H9 (cell line): ENCODE results near the gene ACADS. TPM values are rescaled to one million over a fixed set of nuclear protein-coding genes. Genes with fewer than 3 reads are reported as not detected.

Experiments used
- DNase-seq: peaks from one replicate; pipeline ENCODE4 v3.0.0-alpha.2; 2017
- H2AFZ ChIP-seq: one replicate; pipeline ENCODE4 v1.6.1; 2013; ENCODE audit warnings: mild to moderate bottlenecking, low read length, control low read depth, moderate library complexity
- H2AK5ac ChIP-seq: 2 replicates; pipeline ENCODE4 v1.6.1; 2013; ENCODE audit warnings: low read length, control low read depth, mixed read lengths; ENCODE audit not compliant: insufficient read length
- H2BK120ac ChIP-seq: one replicate; pipeline ENCODE4 v1.6.1; 2013; ENCODE audit warnings: low read depth, mild to moderate bottlenecking, low read length, control low read depth, inconsistent platforms; ENCODE audit not compliant: poor library complexity, severe bottlenecking
- H2BK12ac ChIP-seq: 2 replicates; pipeline ENCODE4 v1.6.1; 2013; ENCODE audit warnings: low read length, control low read depth, mixed read lengths, low read depth; ENCODE audit not compliant: insufficient read length
- H2BK15ac ChIP-seq: 2 replicates; pipeline ENCODE4 v1.6.1; 2013; ENCODE audit warnings: low read depth, low read length, control low read depth
- H2BK20ac ChIP-seq: one replicate; pipeline ENCODE4 v1.6.1; 2013; ENCODE audit warnings: low read depth, mild to moderate bottlenecking, low read length, control low read depth, inconsistent platforms; ENCODE audit not compliant: poor library complexity, severe bottlenecking
- H2BK5ac ChIP-seq: 2 replicates; pipeline ENCODE4 v1.6.1; 2013; ENCODE audit warnings: low read length, control low read depth, mixed read lengths; ENCODE audit not compliant: insufficient read length
- H3K14ac ChIP-seq: 2 replicates; pipeline ENCODE4 v1.6.1; 2013; ENCODE audit warnings: low read length, control low read depth; ENCODE audit not compliant: insufficient read depth
- H3K18ac ChIP-seq: 2 replicates; pipeline ENCODE4 v1.6.1; 2013; ENCODE audit warnings: low read depth, mild to moderate bottlenecking, mixed read lengths, low read length, control low read depth; ENCODE audit not compliant: insufficient read length
- H3K23ac ChIP-seq: 2 replicates; pipeline ENCODE4 v1.6.1; 2013; ENCODE audit warnings: low read length, control low read depth, mixed read lengths, low read depth; ENCODE audit not compliant: insufficient read length
- H3K23me2 ChIP-seq: 2 replicates; pipeline ENCODE4 v1.6.1; 2013; ENCODE audit warnings: low read depth, mild to moderate bottlenecking, mixed read lengths, low read length, control low read depth; ENCODE audit not compliant: insufficient read length, poor library complexity, severe bottlenecking
- H3K27ac ChIP-seq: 2 replicates; pipeline ENCODE4 v1.5.1; 2013; ENCODE audit warnings: low read length, control low read depth, mixed read lengths, low read depth; ENCODE audit not compliant: insufficient read length
- H3K27me3 ChIP-seq: 2 replicates; pipeline ENCODE4 v1.6.1; 2013; ENCODE audit warnings: low read length, control low read depth, inconsistent platforms; ENCODE audit not compliant: insufficient read depth
- H3K4ac ChIP-seq: 2 replicates; pipeline ENCODE4 v1.6.1; 2013; ENCODE audit warnings: low read depth, mild to moderate bottlenecking, control low read depth, inconsistent platforms, low read length, moderate library complexity
- H3K4me1 ChIP-seq: 2 replicates; pipeline ENCODE4 v1.6.1; 2013; ENCODE audit warnings: low read length, control low read depth, inconsistent platforms; ENCODE audit not compliant: insufficient read depth
- H3K4me2 ChIP-seq: 2 replicates; pipeline ENCODE4 v1.6.1; 2013; ENCODE audit warnings: low read length, control low read depth, mixed read lengths; ENCODE audit not compliant: insufficient read length, insufficient read depth
- H3K56ac ChIP-seq: 2 replicates; pipeline ENCODE4 v1.6.1; 2013; ENCODE audit warnings: low read depth, mild to moderate bottlenecking, mixed read lengths, low read length, control low read depth; ENCODE audit not compliant: insufficient read length
- H3K79me1 ChIP-seq: 2 replicates; pipeline ENCODE4 v1.6.1; 2013; ENCODE audit warnings: low read depth, mild to moderate bottlenecking, moderate library complexity, low read length, control low read depth, inconsistent platforms; ENCODE audit not compliant: insufficient read depth, poor library complexity, severe bottlenecking
- H3K79me2 ChIP-seq: 2 replicates; pipeline ENCODE4 v1.6.1; 2013; ENCODE audit warnings: low read length, control low read depth, inconsistent platforms; ENCODE audit not compliant: insufficient read depth
- H3K9ac ChIP-seq: 2 replicates; pipeline ENCODE4 v1.6.1; 2013; ENCODE audit warnings: low read length, control low read depth, mixed read lengths; ENCODE audit not compliant: insufficient read length; ENCODE audit errors: extremely low read depth
- H3K9me3 ChIP-seq: one replicate; pipeline ENCODE4 v1.6.1; 2013; ENCODE audit warnings: low read depth, low read length, inconsistent platforms; ENCODE audit not compliant: control insufficient read depth
- H3T11ph ChIP-seq: one replicate; pipeline ENCODE4 v1.6.1; 2013; ENCODE audit warnings: mild to moderate bottlenecking, low read length, control low read depth, inconsistent platforms
- H4K20me1 ChIP-seq: one replicate; pipeline ENCODE4 v1.6.1; 2013; ENCODE audit not compliant: control insufficient read depth, insufficient read length, insufficient read depth
- H4K5ac ChIP-seq: 2 replicates; pipeline ENCODE4 v1.6.1; 2013; ENCODE audit warnings: low read depth, mild to moderate bottlenecking, mixed read lengths, low read length, control low read depth; ENCODE audit not compliant: insufficient read length
- H4K8ac ChIP-seq: replicated peaks from 2 replicates; pipeline ENCODE4 v1.6.1; 2013; ENCODE audit warnings: low read length, control low read depth, mixed read lengths, low read depth; ENCODE audit not compliant: insufficient read length
- H4K91ac ChIP-seq: 2 replicates; pipeline ENCODE4 v1.6.1; 2013; ENCODE audit warnings: low read depth, mild to moderate bottlenecking, moderate library complexity, mixed read lengths, low read length, control low read depth; ENCODE audit not compliant: insufficient read length
- H3K27ac Mint-ChIP-seq, 3 experiments: 2 replicates in 2 of 3; 3 replicates in 1 of 3; pipeline ENCODE4 v1.8.0; 2020 to 2021; ENCODE audit warnings: mixed read lengths in 3 of 3, mild to moderate bottlenecking in 1 of 3, moderate library complexity in 1 of 3
- H3K27me3 Mint-ChIP-seq: 2 replicates; pipeline ENCODE4 v1.8.0; 2021; ENCODE audit warnings: low read depth, mild to moderate bottlenecking, moderate library complexity, mixed read lengths
- H3K36me3 Mint-ChIP-seq, 3 experiments: 2 replicates in 2 of 3; 3 replicates in 1 of 3; pipeline ENCODE4 v1.8.0; 2020 to 2021; ENCODE audit warnings: low read depth in 3 of 3, mixed read lengths in 3 of 3; ENCODE audit not compliant: insufficient read depth in 1 of 3
- H3K4me1 Mint-ChIP-seq, 2 experiments: 2 replicates each; pipeline ENCODE4 v1.8.0; 2020; ENCODE audit warnings: mixed read lengths in 2 of 2
- H3K4me3 Mint-ChIP-seq, 2 experiments: 2 replicates in 1 of 2; 3 replicates in 1 of 2; pipeline ENCODE4 v1.8.0; 2020 to 2021; ENCODE audit warnings: mild to moderate bottlenecking in 2 of 2, mixed read lengths in 2 of 2, moderate library complexity in 1 of 2
- H3K9me3 Mint-ChIP-seq, 2 experiments: 2 replicates in 1 of 2; 3 replicates in 1 of 2; pipeline ENCODE4 v1.8.0; 2020; ENCODE audit warnings: mild to moderate bottlenecking in 2 of 2, mixed read lengths in 2 of 2, moderate library complexity in 1 of 2
- CTCF ChIP-seq: fragments of 200-600 bp; sonication (generic); conservative IDR thresholded peaks from 3 replicates; pipeline ENCODE4 v1.8.0; 2021; ENCODE audit warnings: antibody characterized with exemption, mild to moderate bottlenecking
- WGBS: extraction: QIAGEN DNeasy Blood & Tissue Kit; methylation state at CpG from one replicate; pipeline ENCODE4 v1.1.7; 2013; ENCODE audit warnings: missing lambda C conversion rate, low lambda C conversion rate, mixed read lengths; ENCODE audit not compliant: insufficient read length; ENCODE audit errors: extremely low coverage; 5-methylcytosine and 5-hydroxymethylcytosine counted together
- total RNA-seq: library from RNA; stranded (reverse); gene quantifications from 2 replicates; pipeline ENCODE4 v1.2.1, GENCODE V29; 2021

ACADS gene
- total RNA-seq, 1 experiment from 2014 or later: 8.3 TPM

GRCh38 chr12:120712610-120713009 lies 13.0 kb upstream of the ACADS start:
- H3K36me3 Mint-ChIP-seq: peaks cover 28 to 46% (median 45%) of the 10 kb centered on the region in 3 experiments
- H2BK20ac ChIP-seq: no peak overlapping the region
- no peaks in the 10 kb centered on the region; the same call in 1 of the 2 replicates for H3K27me3 Mint-ChIP-seq
- H3T11ph ChIP-seq: no peak overlapping the region
- no peak overlapping the region for H2AK5ac ChIP-seq
- H3K27ac Mint-ChIP-seq: 0 out of 7 replicates have a peak overlapping the region, but pooled peaks of 1 of the 3 experiments have one; percentile 6
- no peak overlapping the region for H3K4me2 ChIP-seq
- H4K91ac ChIP-seq: no peak overlapping the region
- WGBS: no CpG with 5 or more reads among the region's 6 CpGs
- H3K4me3 Mint-ChIP-seq: 0 out of 5 replicates have a peak overlapping the region, but pooled peaks of 1 of the 2 experiments have one; percentile 83
- peaks cover 7% of the 10 kb centered on the region for H3K23me2 ChIP-seq
- no peak overlapping the region for H2AFZ ChIP-seq
- H3K4me1 Mint-ChIP-seq: peaks cover 19% of the 10 kb centered on the region in 2 experiments
- H3K79me1 ChIP-seq: no peaks in the 10 kb centered on the region
- no peak overlapping the region for H3K4ac ChIP-seq
- H2BK5ac ChIP-seq: no peak overlapping the region
- no peaks in the 10 kb centered on the region for H3K27me3 ChIP-seq
- H3K14ac ChIP-seq: no peak overlapping the region
- no peak overlapping the region for H3K23ac ChIP-seq
- H3K9me3 ChIP-seq: no peaks in the 10 kb centered on the region
- no peak for TF ChIP-seq CTCF
- H3K9ac ChIP-seq: no peak overlapping the region
- no peak overlapping the region for H2BK120ac ChIP-seq
- H3K4me1 ChIP-seq: no peaks in the 10 kb centered on the region; the same call in 1 of the 2 replicates
- H3K9me3 Mint-ChIP-seq: no peaks in the 10 kb centered on the region
- H4K5ac ChIP-seq: no peak overlapping the region
- no peak overlapping the region for H3K56ac ChIP-seq
- no peak overlapping the region for H2BK12ac ChIP-seq
- H3K18ac ChIP-seq: no peak overlapping the region
- H3K79me2 ChIP-seq: no peaks in the 10 kb centered on the region; the same call in 1 of the 2 replicates
- H3K27ac ChIP-seq: no peak overlapping the region
- DNase-seq: no peak
- no peak overlapping the region for H4K8ac ChIP-seq
- H2BK15ac ChIP-seq: no peak overlapping the region
- no peaks in the 10 kb centered on the region for H4K20me1 ChIP-seq
